GM19035 (cell line): ENCODE measurements around the gene CALM1.

Experiments used
- ATAC-seq: cut with Tn5 transposase; IDR thresholded peaks from one replicate; pipeline ENCODE4 v1.9.1; 2021; ENCODE audit not compliant: unreplicated experiment

The CALM1 gene

GRCh38 chr14:90396341-90397339, at the start of gene CALM1:
TSS of gene CALM1 (plus strand) at chr14:90397029. CDS start at chr14:90397231, 202 bp downstream.
- ATAC-seq = peak; percentile 69

- ATAC-seq = no peak
Observed at GRCh38 chr14:90348270-90348669, 48.6 kb upstream of the CALM1 start.

GRCh38 chr14:90349739-90350138, 47.1 kb upstream of the CALM1 start:
- no peak for ATAC-seq

GRCh38 chr14:90354551-90355298, 42.1 kb upstream of the CALM1 start:
- ATAC-seq = no peak

GRCh38 chr14:90355540-90356518, 41.0 kb upstream of the CALM1 start:
- ATAC-seq = no peak

- no peak for ATAC-seq
Observed at GRCh38 chr14:90356925-90357324, 39.9 kb upstream of the CALM1 start.

- ATAC-seq = no peak
Observed at GRCh38 chr14:90358359-90358758, 38.5 kb upstream of the CALM1 start.

GRCh38 chr14:90361865-90362557, 34.8 kb upstream of the CALM1 start:
- ATAC-seq = no peak

- ATAC-seq = no peak
Observed at GRCh38 chr14:90362558-90362896, 34.3 kb upstream of the CALM1 start.

- ATAC-seq = no peak
Observed at GRCh38 chr14:90368946-90369721, 27.7 kb upstream of the CALM1 start.

GRCh38 chr14:90373887-90374286, 22.9 kb upstream of the CALM1 start:
- ATAC-seq = no peak

- no peak for ATAC-seq
Observed at GRCh38 chr14:90374813-90375212, 22.0 kb upstream of the CALM1 start.

- ATAC-seq = no peak
Observed at GRCh38 chr14:90375934-90376333, 20.9 kb upstream of the CALM1 start.

- no peak for ATAC-seq
Observed at GRCh38 chr14:90378249-90378648, 18.6 kb upstream of the CALM1 start.

GRCh38 chr14:90379106-90379505, 17.7 kb upstream of the CALM1 start:
- no peak for ATAC-seq

GRCh38 chr14:90381011-90381786, 15.6 kb upstream of the CALM1 start:
- no peak for ATAC-seq

GRCh38 chr14:90381999-90382451, 14.8 kb upstream of the CALM1 start:
- ATAC-seq = no peak

- ATAC-seq = peak; percentile 0
Observed at GRCh38 chr14:90382491-90383125, 14.2 kb upstream of the CALM1 start.
